ENCODE measurements around the gene CAPN11.

The CAPN11 gene

DNA sequence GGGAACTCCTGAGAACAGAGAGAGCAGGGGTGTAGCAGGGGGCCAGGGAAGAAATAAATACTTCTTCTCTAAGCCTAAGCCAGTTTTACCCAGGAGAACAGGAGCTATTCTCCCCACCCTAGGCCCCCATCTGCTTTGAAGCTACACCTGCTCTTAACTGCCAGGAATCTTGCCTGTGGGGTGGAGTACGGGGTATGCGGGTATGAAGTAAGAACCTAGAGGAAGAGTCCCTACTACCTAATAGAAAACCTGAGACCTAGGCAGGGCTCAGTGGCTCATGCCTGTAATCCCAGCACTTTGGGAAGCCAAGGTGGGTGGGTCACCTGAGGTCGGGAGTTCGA, 66.3 kb downstream of the CAPN11 start:
- H3K4me3 ChIP-seq (ENCODE audit: low read depth, low read length): peak overlapping the region; percentile 50
- TF ChIP-seq, protein P1, sequence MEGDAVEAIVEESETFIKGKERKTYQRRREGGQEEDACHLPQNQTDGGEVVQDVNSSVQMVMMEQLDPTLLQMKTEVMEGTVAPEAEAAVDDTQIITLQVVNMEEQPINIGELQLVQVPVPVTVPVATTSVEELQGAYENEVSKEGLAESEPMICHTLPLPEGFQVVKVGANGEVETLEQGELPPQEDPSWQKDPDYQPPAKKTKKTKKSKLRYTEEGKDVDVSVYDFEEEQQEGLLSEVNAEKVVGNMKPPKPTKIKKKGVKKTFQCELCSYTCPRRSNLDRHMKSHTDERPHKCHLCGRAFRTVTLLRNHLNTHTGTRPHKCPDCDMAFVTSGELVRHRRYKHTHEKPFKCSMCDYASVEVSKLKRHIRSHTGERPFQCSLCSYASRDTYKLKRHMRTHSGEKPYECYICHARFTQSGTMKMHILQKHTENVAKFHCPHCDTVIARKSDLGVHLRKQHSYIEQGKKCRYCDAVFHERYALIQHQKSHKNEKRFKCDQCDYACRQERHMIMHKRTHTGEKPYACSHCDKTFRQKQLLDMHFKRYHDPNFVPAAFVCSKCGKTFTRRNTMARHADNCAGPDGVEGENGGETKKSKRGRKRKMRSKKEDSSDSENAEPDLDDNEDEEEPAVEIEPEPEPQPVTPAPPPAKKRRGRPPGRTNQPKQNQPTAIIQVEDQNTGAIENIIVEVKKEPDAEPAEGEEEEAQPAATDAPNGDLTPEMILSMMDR (IDR thresholded peaks at IDR 0.05; ENCODE audit: borderline replicate concordance, insufficient read depth, low read depth, low read length): no peak

DNA sequence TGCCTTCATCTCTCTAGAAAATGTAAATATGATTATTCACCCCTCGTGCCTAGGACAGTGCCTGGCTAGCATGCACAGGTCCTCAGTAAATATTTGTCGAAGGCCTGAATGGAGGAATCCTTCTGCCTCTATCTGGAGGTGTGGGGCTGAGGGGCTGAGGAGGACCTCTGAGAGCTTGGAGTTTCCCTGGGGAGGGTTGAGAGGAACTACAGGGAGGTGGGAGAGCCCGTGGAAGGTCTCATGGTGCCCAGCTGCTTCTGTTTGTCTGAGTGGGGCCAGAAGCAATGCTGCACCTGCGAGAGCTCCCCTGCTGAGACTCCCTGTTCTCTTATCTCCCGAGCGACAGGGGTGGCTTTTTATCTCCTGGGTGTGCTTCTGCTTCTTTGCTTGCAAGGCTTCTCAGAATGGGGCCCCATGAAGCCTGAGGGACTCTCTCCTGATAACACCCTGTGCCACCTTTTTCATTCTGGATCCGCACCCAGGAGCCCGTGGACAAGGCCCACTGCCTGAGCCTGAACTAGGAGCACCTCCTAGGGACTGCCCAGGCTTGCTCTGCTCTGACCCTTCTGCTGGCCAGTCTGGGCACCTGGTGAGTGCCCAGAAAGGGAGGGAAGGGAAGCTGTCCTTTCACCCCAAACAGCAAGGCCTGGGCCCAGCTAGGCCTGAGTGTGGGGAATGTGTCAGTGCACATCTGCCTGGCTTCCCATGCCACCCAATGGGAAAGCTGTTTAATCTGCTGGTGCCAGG, 67.1 kb downstream of the CAPN11 start:
- TF ChIP-seq, protein P1 (IDR thresholded peaks at IDR 0.05; ENCODE audit: borderline replicate concordance, insufficient read depth, low read depth, low read length): no peak
- no peak overlapping the region for H3K4me3 ChIP-seq (ENCODE audit: low read depth, low read length)

DNA sequence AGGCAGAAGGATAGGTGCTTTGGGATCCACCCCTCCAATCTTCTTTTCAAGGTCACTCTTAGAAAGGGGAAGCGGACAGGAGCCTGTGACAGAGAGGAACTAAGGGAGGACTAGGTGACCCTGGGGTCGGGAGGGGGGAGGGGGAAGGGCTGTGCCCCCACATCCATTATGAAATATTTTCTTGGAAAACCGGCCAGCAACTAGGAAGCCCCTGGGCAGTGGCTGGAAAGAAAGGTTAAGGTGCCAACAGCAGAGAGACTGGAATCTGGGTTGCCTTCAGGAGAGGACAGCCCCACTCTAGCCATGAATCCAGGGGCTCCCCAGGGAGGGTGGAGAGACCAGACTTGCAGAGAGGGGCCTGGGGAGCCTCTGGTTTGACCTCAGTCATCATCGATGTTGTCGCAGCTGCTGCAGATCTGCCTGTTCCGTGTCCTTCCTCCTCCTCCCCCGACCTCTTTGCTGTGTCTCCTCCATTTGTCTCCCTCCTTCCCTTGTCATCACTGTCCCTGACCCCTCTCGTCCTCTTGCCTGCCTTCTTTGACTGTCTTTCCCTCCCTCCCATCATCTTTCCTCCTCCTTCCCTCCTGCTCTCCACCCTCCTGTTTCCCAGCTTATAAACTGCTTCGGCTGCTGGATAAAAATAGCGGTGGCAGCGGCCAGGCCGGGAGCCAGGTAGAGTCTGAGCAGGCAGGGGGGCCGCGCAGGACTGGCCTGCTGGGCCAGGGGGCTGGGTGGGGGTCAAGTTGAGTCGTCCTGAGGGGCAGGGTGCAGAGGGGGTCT, 67.9 kb downstream of the CAPN11 start:
- TF ChIP-seq, protein P1 (IDR thresholded peaks at IDR 0.05; ENCODE audit: borderline replicate concordance, insufficient read depth, low read depth, low read length): no peak
- H3K4me3 ChIP-seq (ENCODE audit: low read depth, low read length): no peak overlapping the region

DNA sequence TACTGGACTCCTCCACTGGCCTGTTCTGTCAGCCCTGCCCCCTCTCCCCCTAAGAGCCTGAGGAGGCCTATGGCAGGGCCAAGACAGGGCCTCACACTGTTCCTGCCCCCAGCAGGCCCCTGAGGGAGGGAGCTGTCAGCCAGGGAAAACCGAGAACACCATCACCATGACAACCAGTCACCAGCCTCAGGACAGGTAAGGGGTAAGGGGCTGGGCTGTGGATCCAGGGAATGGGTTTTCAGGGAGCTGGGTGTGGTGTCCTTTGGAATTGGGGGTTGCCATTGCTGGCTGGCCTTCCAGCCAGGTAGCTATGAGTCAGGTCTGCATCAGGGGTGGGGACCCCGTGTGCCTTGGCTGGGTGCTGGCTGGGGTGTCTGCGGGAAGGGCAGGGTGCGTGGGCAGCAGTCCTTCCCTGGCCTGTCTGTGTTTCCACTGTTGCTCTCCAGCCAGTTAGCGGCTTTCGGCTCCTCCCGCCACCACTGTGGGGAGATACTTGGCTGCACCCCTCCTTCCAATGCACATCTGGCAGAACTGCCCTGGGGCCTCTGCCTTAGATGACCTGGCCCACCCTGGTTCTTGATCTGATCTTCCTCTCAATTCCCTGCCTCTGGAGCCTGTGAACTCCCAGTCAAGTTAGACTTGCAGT, 68.7 kb downstream of the CAPN11 start:
- TF ChIP-seq, protein P1 (IDR thresholded peaks at IDR 0.05; ENCODE audit: borderline replicate concordance, insufficient read depth, low read depth, low read length): no peak
- no peak overlapping the region for H3K4me3 ChIP-seq (ENCODE audit: low read depth, low read length)

DNA sequence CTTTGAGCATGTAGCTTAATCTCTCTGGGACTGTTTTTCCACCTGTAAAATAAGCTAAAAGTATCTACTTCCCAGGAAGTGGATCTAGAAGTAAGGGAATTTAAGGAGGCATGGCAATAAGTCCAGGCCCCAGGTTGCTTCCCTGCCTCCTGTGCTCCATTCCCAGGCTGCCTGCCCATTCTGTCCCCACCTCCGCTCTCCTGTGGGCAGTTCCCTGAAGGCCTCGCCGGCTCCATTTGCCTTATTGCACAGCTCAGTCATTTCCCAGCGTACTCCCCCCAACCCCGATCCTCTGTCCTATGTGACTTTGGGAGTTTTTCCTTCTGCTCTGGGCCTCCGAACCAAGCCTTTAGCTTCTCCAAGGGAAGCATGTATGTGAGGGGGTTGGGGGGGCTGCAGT, 69.4 kb downstream of the CAPN11 start:
- TF ChIP-seq, protein P1 (IDR thresholded peaks at IDR 0.05; ENCODE audit: borderline replicate concordance, insufficient read depth, low read depth, low read length): no peak

DNA sequence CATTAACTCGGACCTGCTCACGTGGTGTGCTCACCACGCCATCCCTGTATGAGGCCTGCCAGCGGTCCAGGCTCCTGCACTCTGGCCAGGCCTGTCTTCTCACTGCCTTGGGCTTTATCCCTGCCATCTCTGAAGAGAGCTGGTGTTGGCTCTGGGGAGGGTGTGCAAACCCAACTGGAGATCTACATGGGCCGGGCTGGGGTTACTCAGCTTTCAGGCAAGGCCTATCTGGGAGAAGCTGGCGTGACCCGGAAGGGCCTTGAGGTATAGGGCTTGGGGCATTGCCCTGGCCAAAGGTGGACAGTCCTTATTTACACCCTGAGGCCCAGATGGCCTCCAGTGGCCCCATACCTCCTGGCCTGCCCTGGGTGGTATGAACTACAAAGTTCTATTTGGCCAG, 69.8 kb downstream of the CAPN11 start:
- TF ChIP-seq, protein P1 (IDR thresholded peaks at IDR 0.05; ENCODE audit: borderline replicate concordance, insufficient read depth, low read depth, low read length): no peak
- no peak overlapping the region for H3K4me3 ChIP-seq (ENCODE audit: low read depth, low read length)

More for the DNA sequence above, 69.4 kb downstream of the CAPN11 start:
- no peak overlapping the region for H3K4me3 ChIP-seq (ENCODE audit: low read depth, low read length)
